ENCODE results near the gene DGLUCY. TPM values are rescaled to one million over a fixed set of nuclear protein-coding genes. Genes with fewer than 3 reads are reported as not detected.

DGLUCY gene
- total RNA-seq, 1 experiment from 2014 or later: 67.0 TPM

DNA sequence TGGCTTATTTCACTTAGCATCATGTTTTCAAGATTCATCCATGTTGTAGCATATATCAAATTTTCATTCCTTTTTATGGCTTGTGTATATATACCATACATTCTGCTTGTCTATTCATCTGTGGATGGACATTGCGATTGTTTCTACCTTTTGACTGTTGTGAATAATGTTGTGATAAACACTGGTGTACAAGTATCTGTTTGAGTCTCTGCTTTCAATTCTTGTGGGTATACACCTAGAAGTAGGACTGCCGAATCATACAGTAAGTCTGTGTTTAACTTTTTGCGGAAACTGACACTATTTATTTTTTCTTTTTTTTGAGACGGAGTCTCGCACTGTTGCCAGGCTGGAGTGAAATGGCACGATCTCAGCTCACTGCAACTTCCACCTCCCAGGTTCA lies 33.8 kb upstream of the DGLUCY start:
- Histone ChIP-seq H3K9me2 (ENCODE audit: insufficient read depth) (no peaks in the 10 kb centered on the region), H3K27ac (ENCODE audit: low read depth, low read length) (no peak overlapping the region), H4K20me1 (ENCODE audit: insufficient read depth) (no peaks in the 10 kb centered on the region), H3K4me2 (ENCODE audit: low read length) (no peak overlapping the region), H3K9ac (ENCODE audit: low read length) (no peak overlapping the region), H3K4me3 (replicated peaks in 1 of 2; ENCODE audit: low read depth in 1 of 2, low read length in 2 of 2) (no peak overlapping the region), H2AFZ (ENCODE audit: low read depth, low read length, poor library complexity, severe bottlenecking) (no peak overlapping the region), H3K36me3 (ENCODE audit: control insufficient read depth in 1 of 2, insufficient read depth in 2 of 2, low read length in 2 of 2) (no peaks in the 10 kb centered on the region), H3K9me3 (ENCODE audit: control insufficient read depth in 1 of 2, insufficient read depth in 1 of 2, low read depth in 1 of 2, low read length in 2 of 2) (no peaks in the 10 kb centered on the region), H3K79me2 (ENCODE audit: insufficient read depth, low read length) (no peaks in the 10 kb centered on the region), H3K27me3 (ENCODE audit: insufficient read depth, low read length) (no peaks in the 10 kb centered on the region), H3K4me1 (ENCODE audit: control insufficient read depth in 1 of 2, insufficient read depth in 2 of 2, low read length in 2 of 2) (no peaks in the 10 kb centered on the region)
- ChIA-PET CTCF (no interaction called here), POLR2A (no interaction called here), RAD21 (ENCODE audit: low non-redundant PET in 1 of 2, low total read pairs in 2 of 2, uncharacterized antibody in 2 of 2, unreplicated experiment in 2 of 2) (no interaction called here)
- no TSS peak for BruUV-seq (replicated peaks)
- ATAC-seq (no peak), DNase-seq (ENCODE audit: low read depth, low spot score) (no peak)
- no peak for TF ChIP-seq YY1 (IDR thresholded peaks at IDR 0.05; ENCODE audit: extremely low read depth, insufficient replicate concordance, low read depth, low read length)
- TF ChIP-seq ZFX (IDR thresholded peaks at IDR 0.05): no peak
- TF ChIP-seq ELF1 (IDR thresholded peaks at IDR 0.05; ENCODE audit: borderline replicate concordance, low read depth): no peak
- TF ChIP-seq, protein P1, sequence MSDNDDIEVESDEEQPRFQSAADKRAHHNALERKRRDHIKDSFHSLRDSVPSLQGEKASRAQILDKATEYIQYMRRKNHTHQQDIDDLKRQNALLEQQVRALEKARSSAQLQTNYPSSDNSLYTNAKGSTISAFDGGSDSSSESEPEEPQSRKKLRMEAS (IDR thresholded peaks at IDR 0.05): no peak
- TF ChIP-seq CEBPB (IDR thresholded peaks at IDR 0.05; ENCODE audit: low read depth): no peak
- TF ChIP-seq EGR1 (IDR thresholded peaks at IDR 0.05; ENCODE audit: low read depth): no peak
- TF ChIP-seq SRF (IDR thresholded peaks at IDR 0.05; ENCODE audit: low read depth): no peak
- TF ChIP-seq, protein P2, sequence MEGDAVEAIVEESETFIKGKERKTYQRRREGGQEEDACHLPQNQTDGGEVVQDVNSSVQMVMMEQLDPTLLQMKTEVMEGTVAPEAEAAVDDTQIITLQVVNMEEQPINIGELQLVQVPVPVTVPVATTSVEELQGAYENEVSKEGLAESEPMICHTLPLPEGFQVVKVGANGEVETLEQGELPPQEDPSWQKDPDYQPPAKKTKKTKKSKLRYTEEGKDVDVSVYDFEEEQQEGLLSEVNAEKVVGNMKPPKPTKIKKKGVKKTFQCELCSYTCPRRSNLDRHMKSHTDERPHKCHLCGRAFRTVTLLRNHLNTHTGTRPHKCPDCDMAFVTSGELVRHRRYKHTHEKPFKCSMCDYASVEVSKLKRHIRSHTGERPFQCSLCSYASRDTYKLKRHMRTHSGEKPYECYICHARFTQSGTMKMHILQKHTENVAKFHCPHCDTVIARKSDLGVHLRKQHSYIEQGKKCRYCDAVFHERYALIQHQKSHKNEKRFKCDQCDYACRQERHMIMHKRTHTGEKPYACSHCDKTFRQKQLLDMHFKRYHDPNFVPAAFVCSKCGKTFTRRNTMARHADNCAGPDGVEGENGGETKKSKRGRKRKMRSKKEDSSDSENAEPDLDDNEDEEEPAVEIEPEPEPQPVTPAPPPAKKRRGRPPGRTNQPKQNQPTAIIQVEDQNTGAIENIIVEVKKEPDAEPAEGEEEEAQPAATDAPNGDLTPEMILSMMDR (IDR thresholded peaks at IDR 0.05 in 2 of 3, conservative IDR thresholded peaks at IDR 0.05 in 1 of 3; ENCODE audit: borderline replicate concordance in 1 of 3, insufficient read depth in 1 of 3, low read depth in 2 of 3, low read length in 2 of 3): no peak
- TF ChIP-seq CBX3 (IDR thresholded peaks at IDR 0.05; ENCODE audit: low read depth): no peak
- TF ChIP-seq POLR2AphosphoS5 (IDR thresholded peaks at IDR 0.05; ENCODE audit: low read depth, low read length): no peak
- no peak for TF ChIP-seq EZH2phosphoT487 (IDR thresholded peaks at IDR 0.05; ENCODE audit: borderline replicate concordance)
- no peak for TF ChIP-seq REST (IDR thresholded peaks at IDR 0.05; ENCODE audit: low read depth)
- no peak for TF ChIP-seq ATF3 (IDR thresholded peaks at IDR 0.05)
- no peak for TF ChIP-seq SIN3A (IDR thresholded peaks at IDR 0.05; ENCODE audit: low read depth)
- TF ChIP-seq EZH2 (IDR thresholded peaks at IDR 0.05): no peak
- no peak for TF ChIP-seq FOSL1 (IDR thresholded peaks at IDR 0.05; ENCODE audit: low read depth)
- TF ChIP-seq, protein P3, sequence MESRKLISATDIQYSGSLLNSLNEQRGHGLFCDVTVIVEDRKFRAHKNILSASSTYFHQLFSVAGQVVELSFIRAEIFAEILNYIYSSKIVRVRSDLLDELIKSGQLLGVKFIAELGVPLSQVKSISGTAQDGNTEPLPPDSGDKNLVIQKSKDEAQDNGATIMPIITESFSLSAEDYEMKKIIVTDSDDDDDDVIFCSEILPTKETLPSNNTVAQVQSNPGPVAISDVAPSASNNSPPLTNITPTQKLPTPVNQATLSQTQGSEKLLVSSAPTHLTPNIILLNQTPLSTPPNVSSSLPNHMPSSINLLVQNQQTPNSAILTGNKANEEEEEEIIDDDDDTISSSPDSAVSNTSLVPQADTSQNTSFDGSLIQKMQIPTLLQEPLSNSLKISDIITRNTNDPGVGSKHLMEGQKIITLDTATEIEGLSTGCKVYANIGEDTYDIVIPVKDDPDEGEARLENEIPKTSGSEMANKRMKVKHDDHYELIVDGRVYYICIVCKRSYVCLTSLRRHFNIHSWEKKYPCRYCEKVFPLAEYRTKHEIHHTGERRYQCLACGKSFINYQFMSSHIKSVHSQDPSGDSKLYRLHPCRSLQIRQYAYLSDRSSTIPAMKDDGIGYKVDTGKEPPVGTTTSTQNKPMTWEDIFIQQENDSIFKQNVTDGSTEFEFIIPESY (IDR thresholded peaks at IDR 0.05; ENCODE audit: extremely low read depth, insufficient replicate concordance, low read length): no peak
- TF ChIP-seq RAD21 (IDR thresholded peaks at IDR 0.05; ENCODE audit: low read depth): no peak
- TF ChIP-seq ZNF274 (IDR thresholded peaks at IDR 0.05; ENCODE audit: low read depth, low read length): no peak
- intact Hi-C loops (cut with micrococcal nuclease): no loop called here
